H9 (cell line): Measurements from ENCODE around the gene RAD18. TPM values are rescaled to one million over a fixed set of nuclear protein-coding genes. Genes with fewer than 3 reads are reported as not detected.

Experiments used
- DNase-seq: peaks from one replicate; pipeline ENCODE4 v3.0.0-alpha.2; 2017
- H2AFZ ChIP-seq: one replicate; pipeline ENCODE4 v1.6.1; 2013; ENCODE audit warnings: mild to moderate bottlenecking, low read length, control low read depth, moderate library complexity
- H2AK5ac ChIP-seq: 2 replicates; pipeline ENCODE4 v1.6.1; 2013; ENCODE audit warnings: low read length, control low read depth, mixed read lengths; ENCODE audit not compliant: insufficient read length
- H2BK120ac ChIP-seq: one replicate; pipeline ENCODE4 v1.6.1; 2013; ENCODE audit warnings: low read depth, mild to moderate bottlenecking, low read length, control low read depth, inconsistent platforms; ENCODE audit not compliant: poor library complexity, severe bottlenecking
- H2BK12ac ChIP-seq: 2 replicates; pipeline ENCODE4 v1.6.1; 2013; ENCODE audit warnings: low read length, control low read depth, mixed read lengths, low read depth; ENCODE audit not compliant: insufficient read length
- H2BK15ac ChIP-seq: 2 replicates; pipeline ENCODE4 v1.6.1; 2013; ENCODE audit warnings: low read depth, low read length, control low read depth
- H2BK20ac ChIP-seq: one replicate; pipeline ENCODE4 v1.6.1; 2013; ENCODE audit warnings: low read depth, mild to moderate bottlenecking, low read length, control low read depth, inconsistent platforms; ENCODE audit not compliant: poor library complexity, severe bottlenecking
- H2BK5ac ChIP-seq: 2 replicates; pipeline ENCODE4 v1.6.1; 2013; ENCODE audit warnings: low read length, control low read depth, mixed read lengths; ENCODE audit not compliant: insufficient read length
- H3K14ac ChIP-seq: 2 replicates; pipeline ENCODE4 v1.6.1; 2013; ENCODE audit warnings: low read length, control low read depth; ENCODE audit not compliant: insufficient read depth
- H3K18ac ChIP-seq: 2 replicates; pipeline ENCODE4 v1.6.1; 2013; ENCODE audit warnings: low read depth, mild to moderate bottlenecking, mixed read lengths, low read length, control low read depth; ENCODE audit not compliant: insufficient read length
- H3K23ac ChIP-seq: 2 replicates; pipeline ENCODE4 v1.6.1; 2013; ENCODE audit warnings: low read length, control low read depth, mixed read lengths, low read depth; ENCODE audit not compliant: insufficient read length
- H3K23me2 ChIP-seq: 2 replicates; pipeline ENCODE4 v1.6.1; 2013; ENCODE audit warnings: low read depth, mild to moderate bottlenecking, mixed read lengths, low read length, control low read depth; ENCODE audit not compliant: insufficient read length, poor library complexity, severe bottlenecking
- H3K27ac ChIP-seq: 2 replicates; pipeline ENCODE4 v1.5.1; 2013; ENCODE audit warnings: low read length, control low read depth, mixed read lengths, low read depth; ENCODE audit not compliant: insufficient read length
- H3K27me3 ChIP-seq: 2 replicates; pipeline ENCODE4 v1.6.1; 2013; ENCODE audit warnings: low read length, control low read depth, inconsistent platforms; ENCODE audit not compliant: insufficient read depth
- H3K4ac ChIP-seq: 2 replicates; pipeline ENCODE4 v1.6.1; 2013; ENCODE audit warnings: low read depth, mild to moderate bottlenecking, control low read depth, inconsistent platforms, low read length, moderate library complexity
- H3K4me1 ChIP-seq: 2 replicates; pipeline ENCODE4 v1.6.1; 2013; ENCODE audit warnings: low read length, control low read depth, inconsistent platforms; ENCODE audit not compliant: insufficient read depth
- H3K4me2 ChIP-seq: 2 replicates; pipeline ENCODE4 v1.6.1; 2013; ENCODE audit warnings: low read length, control low read depth, mixed read lengths; ENCODE audit not compliant: insufficient read length, insufficient read depth
- H3K56ac ChIP-seq: 2 replicates; pipeline ENCODE4 v1.6.1; 2013; ENCODE audit warnings: low read depth, mild to moderate bottlenecking, mixed read lengths, low read length, control low read depth; ENCODE audit not compliant: insufficient read length
- H3K79me1 ChIP-seq: 2 replicates; pipeline ENCODE4 v1.6.1; 2013; ENCODE audit warnings: low read depth, mild to moderate bottlenecking, moderate library complexity, low read length, control low read depth, inconsistent platforms; ENCODE audit not compliant: insufficient read depth, poor library complexity, severe bottlenecking
- H3K79me2 ChIP-seq: 2 replicates; pipeline ENCODE4 v1.6.1; 2013; ENCODE audit warnings: low read length, control low read depth, inconsistent platforms; ENCODE audit not compliant: insufficient read depth
- H3K9ac ChIP-seq: 2 replicates; pipeline ENCODE4 v1.6.1; 2013; ENCODE audit warnings: low read length, control low read depth, mixed read lengths; ENCODE audit not compliant: insufficient read length; ENCODE audit errors: extremely low read depth
- H3K9me3 ChIP-seq: one replicate; pipeline ENCODE4 v1.6.1; 2013; ENCODE audit warnings: low read depth, low read length, inconsistent platforms; ENCODE audit not compliant: control insufficient read depth
- H3T11ph ChIP-seq: one replicate; pipeline ENCODE4 v1.6.1; 2013; ENCODE audit warnings: mild to moderate bottlenecking, low read length, control low read depth, inconsistent platforms
- H4K20me1 ChIP-seq: one replicate; pipeline ENCODE4 v1.6.1; 2013; ENCODE audit not compliant: control insufficient read depth, insufficient read length, insufficient read depth
- H4K5ac ChIP-seq: 2 replicates; pipeline ENCODE4 v1.6.1; 2013; ENCODE audit warnings: low read depth, mild to moderate bottlenecking, mixed read lengths, low read length, control low read depth; ENCODE audit not compliant: insufficient read length
- H4K8ac ChIP-seq: replicated peaks from 2 replicates; pipeline ENCODE4 v1.6.1; 2013; ENCODE audit warnings: low read length, control low read depth, mixed read lengths, low read depth; ENCODE audit not compliant: insufficient read length
- H4K91ac ChIP-seq: 2 replicates; pipeline ENCODE4 v1.6.1; 2013; ENCODE audit warnings: low read depth, mild to moderate bottlenecking, moderate library complexity, mixed read lengths, low read length, control low read depth; ENCODE audit not compliant: insufficient read length
- H3K27ac Mint-ChIP-seq, 3 experiments: 2 replicates in 2 of 3; 3 replicates in 1 of 3; pipeline ENCODE4 v1.8.0; 2020 to 2021; ENCODE audit warnings: mixed read lengths in 3 of 3, mild to moderate bottlenecking in 1 of 3, moderate library complexity in 1 of 3
- H3K27me3 Mint-ChIP-seq: 2 replicates; pipeline ENCODE4 v1.8.0; 2021; ENCODE audit warnings: low read depth, mild to moderate bottlenecking, moderate library complexity, mixed read lengths
- H3K36me3 Mint-ChIP-seq, 3 experiments: 2 replicates in 2 of 3; 3 replicates in 1 of 3; pipeline ENCODE4 v1.8.0; 2020 to 2021; ENCODE audit warnings: low read depth in 3 of 3, mixed read lengths in 3 of 3; ENCODE audit not compliant: insufficient read depth in 1 of 3
- H3K4me1 Mint-ChIP-seq, 2 experiments: 2 replicates each; pipeline ENCODE4 v1.8.0; 2020; ENCODE audit warnings: mixed read lengths in 2 of 2
- H3K4me3 Mint-ChIP-seq, 2 experiments: 2 replicates in 1 of 2; 3 replicates in 1 of 2; pipeline ENCODE4 v1.8.0; 2020 to 2021; ENCODE audit warnings: mild to moderate bottlenecking in 2 of 2, mixed read lengths in 2 of 2, moderate library complexity in 1 of 2
- H3K9me3 Mint-ChIP-seq, 2 experiments: 2 replicates in 1 of 2; 3 replicates in 1 of 2; pipeline ENCODE4 v1.8.0; 2020; ENCODE audit warnings: mild to moderate bottlenecking in 2 of 2, mixed read lengths in 2 of 2, moderate library complexity in 1 of 2
- CTCF ChIP-seq: fragments of 200-600 bp; sonication (generic); conservative IDR thresholded peaks from 3 replicates; pipeline ENCODE4 v1.8.0; 2021; ENCODE audit warnings: antibody characterized with exemption, mild to moderate bottlenecking
- WGBS: extraction: QIAGEN DNeasy Blood & Tissue Kit; methylation state at CpG from one replicate; pipeline ENCODE4 v1.1.7; 2013; ENCODE audit warnings: missing lambda C conversion rate, low lambda C conversion rate, mixed read lengths; ENCODE audit not compliant: insufficient read length; ENCODE audit errors: extremely low coverage; 5-methylcytosine and 5-hydroxymethylcytosine counted together
- total RNA-seq: library from RNA; stranded (reverse); gene quantifications from 2 replicates; pipeline ENCODE4 v1.2.1, GENCODE V29; 2021

Gene RAD18
- total RNA-seq, 1 experiment from 2014 or later = 27.8 TPM

DNA sequence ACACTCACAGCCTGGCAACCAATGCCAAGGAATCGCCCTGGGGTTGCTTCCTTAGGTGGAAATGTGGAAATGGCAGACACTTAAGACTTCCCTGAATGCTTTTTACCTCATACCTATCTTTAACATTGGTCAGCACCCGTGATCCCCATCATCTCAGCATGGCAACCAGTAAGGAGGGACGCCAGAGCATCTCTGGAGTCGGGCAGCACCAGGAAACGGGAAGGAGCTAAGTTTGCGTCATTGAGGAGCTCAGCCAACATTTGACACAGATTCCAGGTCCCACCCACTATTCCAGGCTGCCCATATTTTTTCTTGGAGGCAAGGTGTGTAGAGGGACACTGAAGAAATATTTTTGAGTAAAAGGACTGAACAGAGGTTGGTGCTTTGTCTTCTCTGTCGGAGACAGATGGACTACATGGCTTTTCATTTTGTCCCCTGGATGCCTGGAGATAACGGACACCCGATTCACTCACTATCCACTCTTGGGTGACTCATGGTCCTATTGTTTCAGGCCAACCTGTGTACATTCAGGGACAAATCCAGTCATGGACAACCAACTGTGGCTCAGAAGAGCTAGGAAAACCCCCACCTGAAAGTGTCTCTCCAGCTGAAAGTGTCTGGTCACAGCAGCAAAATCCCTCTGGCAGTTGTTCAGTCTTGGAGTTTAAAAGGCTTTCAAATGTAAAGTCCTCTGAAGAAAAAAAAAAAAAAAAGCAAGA lies 123.5 kb downstream of the RAD18 start:
- Histone ChIP-seq H2BK12ac (no peak overlapping the region), H3K18ac (no peak overlapping the region), H3K4me1 (no peaks in the 10 kb centered on the region), H4K20me1 (no peaks in the 10 kb centered on the region), H3K27me3 (no peaks in the 10 kb centered on the region), H3K14ac (no peak overlapping the region), H4K8ac (no peak overlapping the region), H3K9ac (no peak overlapping the region), H3K4ac (no peak overlapping the region), H3K23ac (no peak overlapping the region), H3K27ac (no peak overlapping the region), H2BK5ac (no peak overlapping the region), H2AFZ (no peak overlapping the region), H2BK20ac (no peak overlapping the region), H4K91ac (no peak overlapping the region), H3K79me2 (no peaks in the 10 kb centered on the region), H2BK15ac (no peak overlapping the region), H3K56ac (no peak overlapping the region), H3K9me3 (no peaks in the 10 kb centered on the region), H3K4me2 (no peak overlapping the region), H3K79me1 (no peaks in the 10 kb centered on the region), H3T11ph (no peak overlapping the region), H2BK120ac (no peak overlapping the region), H3K23me2 (no peaks in the 10 kb centered on the region), H2AK5ac (no peak overlapping the region), H4K5ac (no peak overlapping the region)
- Mint-ChIP-seq H3K27ac (peak overlapping the region in 1 of 3 experiments; percentile 86; a peak in 1 of 7 replicates), H3K9me3 (no peaks in the 10 kb centered on the region; a peak in 1 of 5 replicates), H3K4me1 (peaks cover 0 to 6% of the 10 kb centered on the region in 2 experiments; a peak in 1 of 4 replicates), H3K27me3 (peaks cover 4% of the 10 kb centered on the region; the same call in 1 of the 2 replicates), H3K36me3 (no peaks in the 10 kb centered on the region), H3K4me3 (no peak overlapping the region)
- DNase-seq = no peak
- no CpG with 5 or more reads among the region's 9 CpGs for WGBS
- TF ChIP-seq CTCF = no peak
